Upper lobe of left lung (tissue), 6 donors: Measurements from ENCODE around the gene LYRM2. TPM values are rescaled to one million over a fixed set of nuclear protein-coding genes. Genes with fewer than 3 reads are reported as not detected.

Experiments
- ATAC-seq, 2 donors: fragments of 200-7000 bp; cut with Tn5 transposase; one replicate each; pipeline ENCODE4 v1.9.1; 2022; ENCODE audit warnings: mild to moderate bottlenecking in 2 of 2, moderate library complexity in 2 of 2; ENCODE audit not compliant: low FRiP score in 2 of 2
- DNase-seq, 2 donors: peaks; one replicate each; pipeline ENCODE4 v3.0.0-alpha.2; 2019 to 2020
- H3K27ac ChIP-seq, 4 donors: fragments of 200-600 bp; sonication (generic); one replicate each; pipeline ENCODE4 v1.5.1; 2016 to 2019
- H3K27me3 ChIP-seq, 4 donors: fragments of 200-600 bp; sonication (generic); one replicate each; pipeline ENCODE4 v1.5.1; 2017 to 2019
- H3K36me3 ChIP-seq, 4 donors: fragments of 200-600 bp; sonication (generic); one replicate each; pipeline ENCODE4 v1.5.1; 2016 to 2019
- H3K4me1 ChIP-seq, 4 donors: fragments of 200-600 bp; sonication (generic); one replicate each; pipeline ENCODE4 v1.5.1; 2018 to 2019
- H3K4me3 ChIP-seq, 4 donors: fragments of 200-600 bp; sonication (generic); one replicate each; pipeline ENCODE4 v1.5.1; 2017 to 2019; ENCODE audit warnings: mild to moderate bottlenecking in 2 of 4, moderate library complexity in 1 of 4
- H3K9me3 ChIP-seq, 4 donors: fragments of 200-600 bp; sonication (generic); one replicate each; pipeline ENCODE4 v1.5.1; 2018 to 2019
- EP300 ChIP-seq, 4 donors: sonication (generic); formaldehyde crosslinking; IDR thresholded peaks; one replicate each; pipeline ENCODE4 v1.5.1; 2017; ENCODE audit warnings: antibody characterized with exemption in 4 of 4, control low read depth in 2 of 4
- POLR2A ChIP-seq, 4 donors: fragments of 450-650 bp; IDR thresholded peaks; one replicate each; pipeline ENCODE4 v1.5.1; 2016 to 2017; ENCODE audit warnings: antibody characterized with exemption in 4 of 4, mild to moderate bottlenecking in 2 of 4
- POLR2AphosphoS5 ChIP-seq, 2 donors: sonication (generic); formaldehyde crosslinking; IDR thresholded peaks; one replicate each; pipeline ENCODE4 v1.5.1; 2017; ENCODE audit warnings: antibody characterized with exemption in 2 of 2
- WGBS, 2 donors: methylation state at CpG; one replicate each; pipeline ENCODE4 v1.1.5; 2017 to 2018; 5-methylcytosine and 5-hydroxymethylcytosine counted together
- total RNA-seq, 6 donors: library from RNA; depleted of rRNA in 4 of 6; stranded (reverse); fragments of >200 nt in 4 of 6; gene quantifications; one replicate each; pipeline versions ENCODE4 v1.1.0 to v1.2.1, GENCODE V29; 2016 to 2021
- TF ChIP-seq, protein P1 (sequence below), 6 experiments: fragments of 450-650 bp in 4 of 6; fragments of 200-600 bp in 2 of 6; sonication (generic) in 2 of 6; IDR thresholded peaks; one replicate each; pipeline ENCODE4 v1.5.1; 2016 to 2019; ENCODE audit warnings: antibody characterized with exemption in 6 of 6
- donor health status: DM: no; HTN: no; CAD: no; lungs with moderate emphysema.
- donor health status: DM: no; HTN: yes; CAD: no; lungs with severe emphysema.

The LYRM2 gene, protein sequence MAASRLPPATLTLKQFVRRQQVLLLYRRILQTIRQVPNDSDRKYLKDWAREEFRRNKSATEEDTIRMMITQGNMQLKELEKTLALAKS
- 10 to 100 TPM in 4 of 6 donors, 1 to 10 TPM in 2; 7.3 to 32.4 (median 22.2) TPM for total RNA-seq

DNA sequence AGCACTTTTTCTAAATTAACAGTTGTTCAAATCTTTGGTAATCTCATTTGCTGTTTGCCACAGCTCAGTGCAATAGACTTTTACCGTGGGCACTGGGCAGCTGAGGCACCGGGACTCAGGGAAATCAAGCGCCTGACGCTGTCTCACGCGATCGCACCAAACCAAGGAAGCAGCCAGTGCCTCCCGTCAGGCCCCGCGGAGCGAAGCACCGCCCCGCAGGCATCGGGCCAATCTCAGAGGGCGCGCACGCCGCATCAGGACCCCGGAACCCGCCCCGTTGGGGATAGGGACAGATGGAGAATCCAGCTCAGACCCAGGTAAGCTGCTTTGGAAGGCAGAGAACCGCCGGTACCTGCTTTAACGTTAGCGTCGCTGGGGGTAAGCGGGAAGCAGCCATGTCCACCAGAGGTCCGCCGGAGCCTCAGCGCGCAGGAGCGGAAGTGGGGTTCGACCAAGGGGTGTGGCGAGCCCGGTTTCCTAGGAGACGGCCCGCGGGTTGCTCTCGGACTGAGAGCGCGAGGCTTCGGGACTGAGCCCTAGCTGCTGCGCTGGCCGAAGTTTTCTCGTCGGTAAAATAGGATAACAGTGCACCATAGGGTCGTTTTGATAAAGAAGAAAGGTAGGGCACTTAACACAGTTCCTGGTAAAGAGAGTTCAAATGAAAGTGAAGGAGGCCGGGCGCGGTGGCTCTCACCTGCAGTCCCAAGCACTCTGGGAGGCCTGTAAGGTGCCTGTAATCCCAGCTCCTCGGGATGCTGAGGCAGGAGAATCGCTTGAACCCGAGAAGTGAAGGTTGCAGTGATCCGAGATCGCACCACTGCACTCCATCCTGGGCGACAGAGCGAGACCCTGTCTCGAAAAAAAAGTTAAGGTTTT lies at the start of gene LYRM2:
Gene LYRM2, minus strand, starts transcription at position 428 of the 876 bp plus-strand sequence. Its CDS starts 31 bp downstream, at position 397.
- peaks cover 0 to 18% (median 4%) of the 10 kb centered on the region in 4 donors for H3K36me3 ChIP-seq
- H3K4me1 ChIP-seq = peaks cover 12 to 19% (median 16%) of the 10 kb centered on the region in 4 donors
- H3K27ac ChIP-seq = peak within 1 kb of the TSS; percentile 83 to 96 (median 90)
- ATAC-seq (peak; percentile 99 to 100), DNase-seq (peak; percentile 95 to 97)
- H3K27me3 ChIP-seq = no peaks in the 10 kb centered on the region
- H3K4me3 ChIP-seq = peak within 1 kb of the TSS; percentile 49 to 69 (median 65)
- peak; percentile 96 to 97 for TF ChIP-seq POLR2AphosphoS5 (IDR thresholded peaks at IDR 0.05)
- no peak for TF ChIP-seq EP300 (IDR thresholded peaks at IDR 0.05)
- TF ChIP-seq, protein P1, sequence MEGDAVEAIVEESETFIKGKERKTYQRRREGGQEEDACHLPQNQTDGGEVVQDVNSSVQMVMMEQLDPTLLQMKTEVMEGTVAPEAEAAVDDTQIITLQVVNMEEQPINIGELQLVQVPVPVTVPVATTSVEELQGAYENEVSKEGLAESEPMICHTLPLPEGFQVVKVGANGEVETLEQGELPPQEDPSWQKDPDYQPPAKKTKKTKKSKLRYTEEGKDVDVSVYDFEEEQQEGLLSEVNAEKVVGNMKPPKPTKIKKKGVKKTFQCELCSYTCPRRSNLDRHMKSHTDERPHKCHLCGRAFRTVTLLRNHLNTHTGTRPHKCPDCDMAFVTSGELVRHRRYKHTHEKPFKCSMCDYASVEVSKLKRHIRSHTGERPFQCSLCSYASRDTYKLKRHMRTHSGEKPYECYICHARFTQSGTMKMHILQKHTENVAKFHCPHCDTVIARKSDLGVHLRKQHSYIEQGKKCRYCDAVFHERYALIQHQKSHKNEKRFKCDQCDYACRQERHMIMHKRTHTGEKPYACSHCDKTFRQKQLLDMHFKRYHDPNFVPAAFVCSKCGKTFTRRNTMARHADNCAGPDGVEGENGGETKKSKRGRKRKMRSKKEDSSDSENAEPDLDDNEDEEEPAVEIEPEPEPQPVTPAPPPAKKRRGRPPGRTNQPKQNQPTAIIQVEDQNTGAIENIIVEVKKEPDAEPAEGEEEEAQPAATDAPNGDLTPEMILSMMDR (IDR thresholded peaks at IDR 0.05) = peak in 3 of 6 experiments; percentile 35 to 52 (median 41)
- peak in 3 of 4 donors; percentile 79 to 96 (median 95) for TF ChIP-seq POLR2A (IDR thresholded peaks at IDR 0.05)
- WGBS, 2 donors = 5% methylated on average over 31 to 41 of the region's 58 CpGs
- H3K9me3 ChIP-seq = no peaks in the 10 kb centered on the region

DNA sequence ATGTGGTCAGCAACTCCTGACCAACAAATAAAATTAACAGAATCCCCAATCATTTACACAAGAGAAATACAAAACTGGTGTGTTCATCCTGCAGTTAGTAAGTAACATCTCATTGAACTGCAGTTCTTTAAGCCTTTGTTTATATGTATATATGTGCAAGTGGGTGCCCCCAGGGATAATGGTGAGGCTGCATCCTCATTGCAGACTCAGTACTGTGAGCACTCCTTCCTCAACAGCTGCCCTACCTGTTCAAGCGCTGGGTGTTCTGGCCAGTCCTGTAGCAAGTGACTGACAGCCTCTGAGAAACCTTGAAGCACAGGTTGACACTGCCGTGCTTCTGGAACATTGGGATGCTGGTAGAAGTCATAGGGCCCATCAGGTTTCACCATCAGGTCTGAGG lies 49.8 kb upstream of the LYRM2 start:
- TF ChIP-seq POLR2A (IDR thresholded peaks at IDR 0.05) = no peak
- no peak for TF ChIP-seq EP300 (IDR thresholded peaks at IDR 0.05)
- TF ChIP-seq, protein P1 (IDR thresholded peaks at IDR 0.05) = no peak
- TF ChIP-seq POLR2AphosphoS5 (IDR thresholded peaks at IDR 0.05) = no peak
- Histone ChIP-seq H3K9me3 (no peaks in the 10 kb centered on the region), H3K36me3 (peaks cover 17 to 98% (median 77%) of the 10 kb centered on the region in 4 donors), H3K27me3 (no peaks in the 10 kb centered on the region), H3K4me3 (no peak overlapping the region), H3K4me1 (no peaks in the 10 kb centered on the region), H3K27ac (no peak overlapping the region)
- ATAC-seq (no peak), DNase-seq (no peak)
- WGBS, 2 donors = 86 to 92% methylated on average over 2 of the region's 2 CpGs

DNA sequence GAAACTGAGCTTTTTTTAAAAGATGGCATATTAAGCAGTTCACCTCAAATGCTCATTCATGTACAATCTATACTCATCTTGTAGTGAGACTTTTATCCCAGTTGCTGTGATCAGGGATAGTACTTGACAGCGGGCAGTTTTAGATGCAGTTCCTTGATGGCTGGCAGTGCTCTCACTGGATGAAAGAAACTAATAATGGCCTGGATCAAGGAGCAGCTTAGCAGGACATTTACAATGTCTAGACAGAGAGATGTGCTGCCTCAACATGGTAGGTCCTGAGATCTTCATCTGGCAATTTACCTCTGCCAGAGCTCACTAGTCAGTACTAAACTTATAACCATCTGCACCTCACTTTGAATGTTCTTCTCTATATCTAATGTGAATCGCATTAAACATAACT lies 46.8 kb upstream of the LYRM2 start:
- no peak for ATAC-seq
- TF ChIP-seq POLR2AphosphoS5 (IDR thresholded peaks at IDR 0.05) = no peak
- no peak for TF ChIP-seq EP300 (IDR thresholded peaks at IDR 0.05)
- TF ChIP-seq, protein P1 (IDR thresholded peaks at IDR 0.05) = no peak
- TF ChIP-seq POLR2A (IDR thresholded peaks at IDR 0.05) = no peak
- Histone ChIP-seq H3K4me3 (no peak overlapping the region), H3K27me3 (no peaks in the 10 kb centered on the region), H3K4me1 (no peaks in the 10 kb centered on the region), H3K36me3 (peaks cover 21 to 98% (median 73%) of the 10 kb centered on the region in 4 donors), H3K9me3 (no peaks in the 10 kb centered on the region), H3K27ac (no peak overlapping the region)
- 98 to 100% methylated on average over 2 of the region's 2 CpGs for WGBS, 2 donors
- DNase-seq = no peak

DNA sequence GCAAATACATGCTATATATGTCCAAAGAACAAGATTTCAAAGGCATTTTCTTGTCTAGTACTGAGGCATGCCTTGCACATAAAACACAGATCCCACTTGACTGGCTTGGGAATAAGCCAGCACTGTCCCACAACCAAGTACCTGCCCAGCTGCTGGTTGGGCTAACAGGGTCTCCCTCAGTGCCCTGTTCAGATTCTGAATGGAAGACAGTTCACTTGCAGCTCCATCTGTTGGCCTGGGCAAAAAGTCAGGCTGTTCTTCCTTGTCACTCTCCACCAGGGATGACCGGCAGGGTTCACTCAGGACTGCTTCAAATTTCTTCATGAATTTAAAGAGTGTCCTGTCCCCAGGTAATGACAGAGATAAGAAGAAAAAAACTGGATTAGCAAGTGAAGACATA lies 44.4 kb upstream of the LYRM2 start:
- WGBS, 2 donors = 95 to 100% methylated on average over 1 of the region's 1 CpG
- ATAC-seq = no peak
- Histone ChIP-seq H3K27me3 (no peaks in the 10 kb centered on the region), H3K9me3 (no peaks in the 10 kb centered on the region), H3K36me3 (peaks cover 24 to 98% (median 72%) of the 10 kb centered on the region in 4 donors), H3K27ac (no peak overlapping the region), H3K4me3 (no peak overlapping the region), H3K4me1 (no peaks in the 10 kb centered on the region)
- no peak for DNase-seq
- TF ChIP-seq, protein P1 (IDR thresholded peaks at IDR 0.05) = no peak
- TF ChIP-seq EP300 (IDR thresholded peaks at IDR 0.05) (no peak), POLR2A (IDR thresholded peaks at IDR 0.05) (no peak), POLR2AphosphoS5 (IDR thresholded peaks at IDR 0.05) (no peak)
